C4-2B (cell line): ENCODE results near the gene RCHY1.

Source experiments
- CTCF ChIP-seq: fragments of 450-650 bp; conservative IDR thresholded peaks from 2 replicates; pipeline ENCODE4 v1.5.1; 2017; ENCODE audit warnings: mild to moderate bottlenecking
- ZFX ChIP-seq: fragments of 450-650 bp; IDR thresholded peaks from 2 replicates; pipeline ENCODE4 v1.6.1; 2017

DNA sequence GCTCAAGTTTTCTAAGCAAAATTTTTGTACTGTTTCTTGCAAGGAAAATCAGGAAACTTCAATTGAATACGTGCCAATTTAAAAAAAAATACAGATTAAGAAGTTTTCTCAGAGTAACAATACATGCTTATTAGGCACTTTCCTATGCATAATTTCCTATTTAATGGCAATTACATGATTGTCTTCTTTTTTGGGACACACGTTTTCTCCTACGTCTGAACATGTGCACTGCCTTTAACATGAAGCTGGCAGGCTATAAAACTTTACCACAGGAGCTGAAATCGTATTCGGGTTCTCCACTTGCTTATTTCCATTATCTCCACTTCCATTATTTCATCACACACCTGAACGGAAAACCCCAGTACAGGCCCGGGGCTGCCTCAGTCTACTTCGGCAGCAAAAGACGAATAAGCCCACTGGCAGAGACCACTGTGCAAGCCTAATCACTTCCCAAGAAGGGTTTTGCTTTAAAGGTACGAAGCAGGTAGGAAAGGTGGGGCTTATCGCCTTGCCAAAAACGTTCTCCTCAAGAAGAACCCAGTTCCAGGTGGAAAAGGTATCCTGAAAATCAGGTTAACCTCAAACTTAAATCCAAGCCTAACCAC, 575 bp downstream of the RCHY1 start:
- TF ChIP-seq CTCF (no peak), ZFX (peak; percentile 28; the same call in 1 of the 2 replicates)
